Neuronal stem cell (in vitro differentiated cells): ENCODE results near the gene PPM1E.
"Not testable (repeated sequence)": the region's sequence is repeated elsewhere in the genome, so short reads cannot be mapped to it uniquely, and the experiment has no call there.

ENCODE experiments used
- DNase-seq: peaks from one replicate; pipeline ENCODE4 v3.0.0-alpha.2; 2013; ENCODE audit warnings: low spot score
- H2AFZ ChIP-seq: one replicate; pipeline ENCODE4 v1.6.1; 2013; ENCODE audit warnings: mild to moderate bottlenecking, low read length, inconsistent platforms
- H2AK5ac ChIP-seq: 2 replicates; pipeline ENCODE4 v1.6.1; 2013; ENCODE audit warnings: low read depth, mild to moderate bottlenecking, inconsistent platforms, low read length, moderate library complexity, mixed read lengths
- H2BK120ac ChIP-seq: 2 replicates; pipeline ENCODE4 v1.6.1; 2013; ENCODE audit warnings: low read depth, mild to moderate bottlenecking, inconsistent platforms, low read length, moderate library complexity, mixed read lengths
- H2BK12ac ChIP-seq: one replicate; pipeline ENCODE4 v1.6.1; 2013; ENCODE audit warnings: low read length, inconsistent platforms
- H2BK15ac ChIP-seq: 2 replicates; pipeline ENCODE4 v1.6.1; 2013; ENCODE audit warnings: mild to moderate bottlenecking, low read length, inconsistent platforms, mixed read lengths
- H2BK5ac ChIP-seq: one replicate; pipeline ENCODE4 v1.6.1; 2013; ENCODE audit warnings: inconsistent platforms, mild to moderate bottlenecking, low read length, moderate library complexity
- H3K14ac ChIP-seq: one replicate; pipeline ENCODE4 v1.6.1; 2013; ENCODE audit warnings: low read length, inconsistent platforms
- H3K18ac ChIP-seq: 2 replicates; pipeline ENCODE4 v1.6.1; 2013; ENCODE audit warnings: low read length, inconsistent platforms
- H3K23ac ChIP-seq: 2 replicates; pipeline ENCODE4 v1.6.1; 2013; ENCODE audit warnings: low read depth, mild to moderate bottlenecking, mixed read lengths, low read length, inconsistent platforms; ENCODE audit not compliant: poor library complexity
- H3K27ac ChIP-seq: replicated peaks from 3 replicates; pipeline ENCODE4 v1.5.1; 2013; ENCODE audit warnings: low read length, inconsistent platforms
- H3K27me3 ChIP-seq, 3 experiments: 2 replicates each; pipeline ENCODE4 v1.6.1; 2013; ENCODE audit warnings: low read length in 3 of 3, mild to moderate bottlenecking in 2 of 3, inconsistent platforms in 1 of 3, low read depth in 1 of 3, mixed read lengths in 1 of 3, moderate library complexity in 1 of 3; ENCODE audit not compliant: control insufficient read depth in 3 of 3, insufficient read depth in 3 of 3
- H3K36me3 ChIP-seq, 2 donors: replicated peaks in 1 of 2; 2 replicates each; pipeline ENCODE4 v1.6.1; 2013; ENCODE audit warnings: low read length in 2 of 2; ENCODE audit not compliant: control insufficient read depth in 2 of 2, insufficient read depth in 2 of 2
- H3K4ac ChIP-seq: 2 replicates; pipeline ENCODE4 v1.6.1; 2013; ENCODE audit warnings: inconsistent platforms, mild to moderate bottlenecking, low read length, moderate library complexity
- H3K4me1 ChIP-seq, 2 donors: 1 replicate in 1 of 2; 2 replicates in 1 of 2; pipeline ENCODE4 v1.6.1; 2013; ENCODE audit warnings: low read length in 2 of 2, low read depth in 1 of 2; ENCODE audit not compliant: control insufficient read depth in 2 of 2, insufficient read depth in 1 of 2
- H3K4me2 ChIP-seq: one replicate; pipeline ENCODE4 v1.6.1; 2013; ENCODE audit warnings: mild to moderate bottlenecking, low read length, inconsistent platforms; ENCODE audit not compliant: insufficient read depth, poor library complexity, severe bottlenecking
- H3K4me3 ChIP-seq, 2 donors: 2 replicates each; pipeline ENCODE4 v1.5.1; 2013; ENCODE audit warnings: low read length in 2 of 2, mild to moderate bottlenecking in 2 of 2, inconsistent platforms in 1 of 2, moderate library complexity in 1 of 2
- H3K79me1 ChIP-seq: one replicate; pipeline ENCODE4 v1.6.1; 2013; ENCODE audit warnings: low read depth, mild to moderate bottlenecking, inconsistent platforms, low read length, moderate library complexity
- H3K9ac ChIP-seq: one replicate; pipeline ENCODE4 v1.6.1; 2013; ENCODE audit warnings: mild to moderate bottlenecking, low read depth, low read length, inconsistent platforms; ENCODE audit not compliant: poor library complexity
- H3K9me3 ChIP-seq, 2 donors: replicated peaks in 1 of 2; 2 replicates each; pipeline versions ENCODE3 to v1.6.1; 2013; ENCODE audit warnings: low read length in 2 of 2, mild to moderate bottlenecking in 2 of 2, inconsistent platforms in 1 of 2, low read depth in 1 of 2, mixed read lengths in 1 of 2, moderate library complexity in 1 of 2; ENCODE audit not compliant: control insufficient read depth in 2 of 2, insufficient read depth in 1 of 2
- H4K8ac ChIP-seq: one replicate; pipeline ENCODE4 v1.6.1; 2013; ENCODE audit warnings: low read depth, mild to moderate bottlenecking, inconsistent platforms, low read length, moderate library complexity
- H4K91ac ChIP-seq: one replicate; pipeline ENCODE4 v1.6.1; 2013; ENCODE audit warnings: low read length, low read depth, mild to moderate bottlenecking, inconsistent platforms; ENCODE audit not compliant: poor library complexity
- WGBS, 2 donors: extraction: QIAGEN DNeasy Blood & Tissue Kit; methylation state at CpG; one replicate each; pipeline ENCODE4 v1.1.7; 2013; ENCODE audit warnings: missing lambda C conversion rate in 2 of 2, mixed read lengths in 1 of 2; ENCODE audit not compliant: insufficient read length in 2 of 2, insufficient replicate concordance in 1 of 2; ENCODE audit errors: extremely low coverage in 2 of 2; 5-methylcytosine and 5-hydroxymethylcytosine counted together

PPM1E gene

DNA sequence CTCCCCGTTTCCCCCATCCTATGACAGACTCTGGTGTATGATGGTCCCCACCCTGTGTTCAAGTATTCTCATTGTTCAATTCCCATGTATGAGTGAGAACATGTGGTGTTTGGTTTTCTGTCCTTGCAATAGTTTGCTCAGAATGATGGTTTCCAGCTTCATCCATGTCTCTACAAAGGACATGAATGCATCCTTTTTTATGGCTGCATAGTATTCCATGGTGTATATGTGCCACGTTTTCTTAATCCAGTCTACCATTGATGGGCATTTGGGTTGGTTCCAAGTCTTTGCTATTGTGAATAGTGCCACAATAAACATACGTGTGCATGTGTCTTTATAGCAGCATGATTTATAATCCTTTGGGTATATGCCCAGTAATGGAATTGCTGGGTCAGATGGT lies 90.8 kb downstream of the PPM1E start:
- not testable (repeated sequence) for H2BK5ac ChIP-seq, H3K18ac ChIP-seq, H3K9me3 ChIP-seq, H2BK15ac ChIP-seq, H2AFZ ChIP-seq, H3K79me1 ChIP-seq, H4K91ac ChIP-seq, H3K9ac ChIP-seq, H3K23ac ChIP-seq, H3K14ac ChIP-seq, H2BK120ac ChIP-seq, H2AK5ac ChIP-seq, H3K4ac ChIP-seq, H3K4me2 ChIP-seq, H3K36me3 ChIP-seq, H3K4me3 ChIP-seq, H4K8ac ChIP-seq, H3K27ac ChIP-seq, H2BK12ac ChIP-seq, H3K4me1 ChIP-seq, H3K27me3 ChIP-seq, DNase-seq
- no CpG with 5 or more reads among the region's 3 CpGs for WGBS, 2 donors

DNA sequence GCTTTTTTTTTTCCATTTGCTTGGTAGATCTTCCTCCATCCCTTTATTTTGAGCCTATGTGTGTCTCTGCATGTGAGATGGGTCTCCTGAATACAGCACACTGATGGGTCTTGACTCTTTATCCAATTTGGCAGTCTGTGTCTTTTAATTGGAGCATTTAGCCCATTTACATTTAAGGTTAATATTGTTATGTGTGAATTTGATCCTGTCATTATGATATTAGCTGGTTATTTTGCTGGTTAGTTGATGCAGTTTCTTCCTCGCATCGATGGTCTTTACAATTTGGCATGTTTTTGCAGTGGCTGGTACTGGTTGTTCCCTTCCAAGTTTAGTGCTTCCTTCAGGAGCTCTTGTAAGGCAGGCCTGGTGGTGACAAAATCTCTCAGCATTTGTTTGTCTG lies 94.5 kb downstream of the PPM1E start:
- H3K14ac ChIP-seq, H2BK15ac ChIP-seq, H3K4me2 ChIP-seq, H3K4me1 ChIP-seq, H3K4ac ChIP-seq, H2BK120ac ChIP-seq, H4K8ac ChIP-seq, H3K23ac ChIP-seq, H4K91ac ChIP-seq, H3K9me3 ChIP-seq, DNase-seq, H3K18ac ChIP-seq, H3K27ac ChIP-seq, H2BK12ac ChIP-seq, H2BK5ac ChIP-seq, H3K9ac ChIP-seq, H3K36me3 ChIP-seq, H3K27me3 ChIP-seq, H3K79me1 ChIP-seq, H2AK5ac ChIP-seq, H3K4me3 ChIP-seq, H2AFZ ChIP-seq: not testable (repeated sequence)
- WGBS, 2 donors = no CpG with 5 or more reads among the region's 2 CpGs

GRCh38 chr17:58865301-58865700 lies 109.6 kb downstream of the PPM1E start:
- Histone ChIP-seq H2AK5ac (no peak overlapping the region), H3K4me3 (no peak overlapping the region), H3K36me3 (no peaks in the 10 kb centered on the region), H4K8ac (no peak overlapping the region), H2BK12ac (no peak overlapping the region), H3K27ac (no peak overlapping the region), H3K14ac (no peak overlapping the region), H2BK5ac (no peak overlapping the region), H3K4ac (no peak overlapping the region), H3K23ac (no peak overlapping the region), H2BK120ac (no peak overlapping the region), H3K18ac (no peak overlapping the region), H2AFZ (no peak overlapping the region), H4K91ac (no peak overlapping the region), H3K4me2 (no peak overlapping the region), H3K9me3 (peaks cover 0 to 8% of the 10 kb centered on the region in 2 donors), H3K79me1 (no peaks in the 10 kb centered on the region), H3K4me1 (no peaks in the 10 kb centered on the region), H2BK15ac (no peak overlapping the region), H3K27me3 (no peaks in the 10 kb centered on the region), H3K9ac (peak overlapping the region; percentile 21)
- no CpG with 5 or more reads among the region's 6 CpGs for WGBS, 2 donors
- DNase-seq = no peak

- no CpG with 5 or more reads among the region's 4 CpGs for WGBS, 2 donors
- no peak overlapping the region for H3K4me2 ChIP-seq
- H3K9me3 ChIP-seq = no peaks in the 10 kb centered on the region
- H3K79me1 ChIP-seq = no peaks in the 10 kb centered on the region
- no peak overlapping the region for H3K14ac ChIP-seq
- no peak overlapping the region for H2BK15ac ChIP-seq
- no peak overlapping the region for H3K4me3 ChIP-seq
- no peak overlapping the region for H2BK5ac ChIP-seq
- no peak overlapping the region for H3K9ac ChIP-seq
- H3K36me3 ChIP-seq = no peaks in the 10 kb centered on the region
- H3K18ac ChIP-seq = no peak overlapping the region
- no peak overlapping the region for H4K91ac ChIP-seq
- H2AFZ ChIP-seq = no peak overlapping the region
- H4K8ac ChIP-seq = no peak overlapping the region
- H3K23ac ChIP-seq = no peak overlapping the region
- H2BK120ac ChIP-seq = no peak overlapping the region
- no peak overlapping the region for H2BK12ac ChIP-seq
- H2AK5ac ChIP-seq = no peak overlapping the region
- no peak for DNase-seq
- no peak overlapping the region for H3K4ac ChIP-seq
- H3K27ac ChIP-seq = no peak overlapping the region
- H3K4me1 ChIP-seq = no peaks in the 10 kb centered on the region
- no peaks in the 10 kb centered on the region for H3K27me3 ChIP-seq
Measured at GRCh38 chr17:58870747-58871146, 115.1 kb downstream of the PPM1E start.
